Left forelimb (tissue), 1 donor: ENCODE data around the gene NHSL1.
"Not testable (repeated sequence)": the region's sequence is repeated elsewhere in the genome, so short reads cannot be mapped to it uniquely, and the experiment has no call there.

Experiments used
- DNase-seq: peaks from one replicate; pipeline ENCODE4 v3.0.0-alpha.2; 2018; ENCODE audit warnings: low spot score

NHSL1 gene

DNA sequence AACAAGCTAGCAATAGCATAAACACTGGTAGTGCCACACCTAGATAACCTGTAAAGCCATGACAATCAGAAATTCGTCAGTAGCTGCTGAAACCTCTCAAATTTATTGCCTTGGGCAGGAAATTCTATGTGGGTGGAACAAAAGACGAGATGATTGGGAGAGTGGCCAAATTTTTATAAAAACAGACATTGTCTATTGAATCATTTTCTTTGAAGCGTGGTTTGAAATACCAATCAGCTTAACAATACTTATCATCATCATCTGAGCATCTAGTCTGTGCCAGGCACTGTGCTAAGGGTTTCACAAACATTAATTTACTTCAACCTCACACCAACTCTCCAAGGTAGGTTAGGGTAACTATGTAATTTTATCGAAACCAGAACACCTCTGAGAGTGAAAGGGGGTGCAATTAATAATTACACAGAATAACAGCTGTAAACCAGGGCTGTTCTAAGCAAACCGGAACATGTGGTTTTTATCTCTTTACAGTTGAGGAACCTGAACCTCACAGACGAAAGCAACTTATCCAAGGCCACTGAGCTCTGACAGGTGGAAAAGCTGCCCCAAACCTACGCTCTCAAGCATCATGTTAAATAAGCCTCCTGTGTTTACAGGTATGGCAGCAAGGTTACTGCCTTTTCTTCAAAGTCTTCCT lies 43.4 kb downstream of the NHSL1 start:
- DNase-seq: no peak

DNA sequence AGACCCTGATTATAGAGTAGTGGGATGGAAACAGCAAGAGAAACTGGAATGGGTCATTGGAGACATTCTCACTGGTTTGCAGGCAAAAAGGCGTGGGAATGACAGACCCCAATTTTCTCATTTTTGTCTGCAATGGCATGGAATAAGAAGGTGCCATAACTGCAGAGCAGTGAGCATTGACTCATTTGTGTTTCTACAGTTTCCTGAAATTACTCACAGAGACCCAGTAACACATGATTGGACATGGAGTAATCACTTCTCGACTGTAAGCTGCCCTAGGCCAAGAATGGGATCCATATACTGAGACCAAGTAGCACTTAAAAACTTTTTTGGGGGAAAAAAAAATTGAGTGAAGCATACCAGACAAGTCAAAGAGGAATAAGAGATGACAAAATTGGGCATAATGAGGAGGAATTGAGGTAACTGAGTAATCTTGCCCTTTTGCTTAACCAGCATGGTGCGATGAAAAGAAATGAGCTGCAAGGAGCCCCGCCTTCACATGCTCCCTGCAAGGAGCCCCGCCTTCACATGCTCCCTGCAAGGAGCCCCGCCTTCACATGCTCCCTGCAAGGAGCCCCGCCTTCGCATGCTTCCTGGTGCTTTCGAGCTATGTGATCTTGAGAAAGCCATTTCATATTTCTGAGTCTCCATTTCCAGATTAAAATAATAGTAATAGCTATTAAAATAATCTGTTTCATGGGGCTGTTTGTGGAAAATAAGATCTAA lies 44.1 kb downstream of the NHSL1 start:
- no peak for DNase-seq

DNA sequence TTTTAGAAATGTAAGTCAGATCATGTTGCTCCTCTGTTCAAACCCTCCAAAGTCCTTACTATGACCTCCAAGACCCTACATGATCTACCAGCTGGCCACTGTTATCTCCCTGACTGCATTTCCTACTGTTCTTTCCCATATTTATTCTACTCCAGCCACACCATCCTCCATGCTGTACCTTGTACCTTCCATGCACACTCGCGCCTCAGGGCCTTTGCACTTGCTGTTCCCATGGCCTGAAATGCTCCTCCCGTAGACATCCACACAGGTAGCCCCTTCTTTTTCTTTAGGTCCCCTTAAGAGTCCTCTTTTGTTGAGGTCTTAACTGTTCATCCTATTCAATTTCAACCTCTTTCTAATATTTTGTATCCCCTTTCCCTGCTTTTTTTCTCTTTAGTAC lies 48.3 kb downstream of the NHSL1 start:
- DNase-seq: no peak

DNA sequence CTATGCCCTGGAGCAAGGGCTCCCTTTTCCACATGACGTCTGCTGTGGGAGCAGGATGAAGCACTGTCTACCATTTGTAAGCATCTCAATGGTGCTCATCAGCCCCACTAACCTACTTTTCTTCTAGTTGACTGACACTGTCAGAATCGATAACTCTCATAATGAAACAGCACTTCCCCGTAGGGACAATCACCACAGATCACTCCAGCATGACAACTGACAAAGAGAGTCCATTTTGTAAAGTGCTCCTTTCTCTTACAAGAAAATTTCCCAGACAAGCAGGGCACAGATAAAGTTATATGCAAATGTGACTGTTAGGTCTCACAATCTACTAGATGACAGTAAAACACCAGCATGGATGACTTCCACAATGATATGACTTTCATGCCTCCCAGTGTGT lies 48.8 kb downstream of the NHSL1 start:
- DNase-seq: no peak

DNA sequence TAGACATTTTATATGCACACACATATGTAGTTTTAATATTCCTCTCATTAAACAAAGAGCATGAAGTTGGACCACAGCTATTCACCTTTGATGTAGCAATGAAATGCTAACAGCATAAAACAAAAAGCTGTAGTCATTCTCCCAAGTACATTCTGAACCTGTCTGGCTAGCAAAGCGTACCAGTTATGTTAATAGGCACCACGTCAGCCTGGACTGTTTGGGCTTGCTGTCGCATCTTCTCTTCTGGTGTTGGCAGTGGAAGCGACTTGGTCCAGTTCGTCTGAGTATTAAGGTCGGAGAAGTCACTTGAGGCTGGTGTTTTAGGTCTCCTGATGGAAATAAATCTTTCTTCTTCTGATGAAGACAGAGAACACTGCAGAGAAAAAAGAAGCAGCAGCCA lies 52.5 kb downstream of the NHSL1 start:
- no peak for DNase-seq

DNA sequence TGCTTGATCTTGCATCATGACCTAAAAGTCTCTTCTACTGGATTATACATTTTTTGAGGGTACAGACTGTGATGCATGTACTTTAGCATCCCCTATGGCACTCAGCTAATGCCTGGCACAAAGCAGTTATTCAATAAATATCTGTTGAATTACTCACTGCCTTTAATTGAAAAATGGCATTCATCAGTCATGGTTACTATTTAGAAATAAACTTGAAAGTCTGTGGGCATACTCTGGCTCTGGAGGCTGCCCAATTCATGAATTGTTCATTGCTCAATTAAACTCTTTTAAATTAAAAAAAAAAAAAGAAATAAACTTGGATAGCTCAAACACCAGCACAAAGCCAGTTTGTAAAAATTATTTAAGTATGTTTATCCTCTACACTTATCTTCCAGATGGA lies 55.3 kb downstream of the NHSL1 start:
- DNase-seq: no peak

DNA sequence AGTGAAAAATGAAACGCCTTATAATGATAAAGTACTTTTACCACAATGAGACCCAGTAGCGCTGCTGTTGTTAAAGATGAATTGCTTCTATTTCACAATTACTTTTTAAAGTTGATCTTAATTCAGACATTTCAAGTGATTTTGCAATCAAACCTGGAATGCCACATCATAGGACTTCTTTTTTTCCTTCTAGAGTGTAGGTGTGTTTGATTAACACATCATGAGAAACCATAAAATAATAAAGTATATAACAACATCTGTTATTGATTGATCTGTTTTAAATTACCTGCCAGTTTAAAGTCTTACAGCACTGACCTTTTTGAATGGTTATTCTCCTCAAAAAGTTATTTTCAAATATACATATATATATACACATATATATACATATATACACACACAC lies 56.6 kb downstream of the NHSL1 start:
- no peak for DNase-seq

DNA sequence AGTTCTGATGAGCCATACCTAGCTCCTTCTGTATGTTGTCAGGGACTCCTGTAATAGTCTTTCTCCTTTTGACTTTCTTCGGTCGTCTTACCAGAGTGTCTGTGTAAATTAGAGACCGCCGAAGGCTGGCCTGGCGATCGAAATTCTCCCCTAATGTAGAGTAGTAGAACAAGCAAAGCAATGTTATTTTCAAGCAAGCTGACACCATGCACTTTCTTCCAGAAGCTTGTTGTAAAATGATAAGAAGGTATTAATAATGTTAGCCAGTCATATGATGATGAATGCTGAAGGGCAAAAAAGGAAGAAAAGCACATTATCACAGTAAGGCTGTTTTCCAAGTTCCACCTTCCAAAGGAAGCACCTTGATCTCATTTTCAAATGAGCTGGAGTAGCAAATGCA lies 57.3 kb downstream of the NHSL1 start:
- DNase-seq: no peak

DNA sequence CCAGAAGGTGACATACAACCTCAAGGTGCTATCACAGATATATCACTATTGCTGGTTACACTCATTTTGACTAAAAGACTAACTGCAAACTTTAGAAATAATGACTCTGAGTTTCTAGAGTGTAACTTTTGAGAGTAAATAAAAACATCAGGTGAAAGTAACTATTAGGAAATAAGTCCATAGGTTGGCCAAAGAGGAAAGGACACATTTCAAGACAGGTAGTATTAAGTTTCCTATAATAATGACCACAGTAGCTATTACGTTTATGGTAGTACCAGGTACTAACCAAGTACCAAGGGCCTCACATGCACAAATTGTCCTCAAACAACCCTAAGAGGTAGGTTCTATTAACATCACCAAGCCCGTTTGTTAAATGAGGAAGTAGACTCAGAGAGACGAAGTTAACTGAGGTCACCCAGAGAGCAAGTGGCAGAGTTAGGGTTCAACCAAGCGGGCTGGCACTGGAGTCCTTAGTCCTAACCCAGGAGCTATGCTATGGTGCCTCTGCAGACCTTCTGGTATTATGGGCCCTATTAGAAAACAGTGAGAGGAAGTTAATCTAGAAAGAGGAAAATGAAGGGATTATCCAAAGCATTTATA lies 58.4 kb downstream of the NHSL1 start:
- no peak for DNase-seq

DNA sequence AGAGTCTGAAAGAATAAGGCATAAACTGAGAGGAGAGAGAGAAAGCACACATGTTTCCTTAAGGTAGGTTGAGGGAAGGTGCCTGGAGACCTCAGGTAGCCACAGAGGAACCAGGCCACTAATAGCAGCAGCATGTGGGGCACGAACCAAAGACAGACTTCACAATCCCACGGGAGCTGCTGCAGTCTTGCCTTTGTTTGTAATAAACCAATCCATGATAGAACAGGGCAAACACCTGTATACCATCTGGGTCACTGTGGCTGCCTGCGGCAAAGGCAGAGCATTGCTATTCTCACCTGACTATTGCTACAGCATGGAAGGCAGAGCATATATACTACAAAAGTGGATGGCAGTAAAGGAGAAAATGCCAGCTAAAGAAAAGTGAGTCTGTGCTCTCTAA lies 59.0 kb downstream of the NHSL1 start:
- DNase-seq: no peak

DNA sequence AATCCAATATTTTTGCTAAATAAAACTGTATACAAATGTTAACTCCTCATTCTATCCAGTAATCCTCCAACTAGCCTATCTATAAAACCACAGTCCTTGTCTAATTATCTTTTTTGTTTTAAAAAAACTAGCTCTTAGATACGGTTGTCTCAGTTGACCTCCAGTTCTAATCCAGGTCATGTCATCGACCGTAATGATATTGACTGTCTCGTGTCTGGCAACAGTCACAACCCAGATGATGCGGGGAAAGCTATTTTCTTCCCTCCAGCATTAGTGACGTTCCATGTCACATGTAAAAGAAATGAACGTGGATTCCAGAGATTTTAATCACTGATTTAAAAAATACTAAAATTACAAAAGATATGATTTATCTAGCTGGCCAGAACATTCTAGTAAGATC lies 59.7 kb downstream of the NHSL1 start:
- no peak for DNase-seq

DNA sequence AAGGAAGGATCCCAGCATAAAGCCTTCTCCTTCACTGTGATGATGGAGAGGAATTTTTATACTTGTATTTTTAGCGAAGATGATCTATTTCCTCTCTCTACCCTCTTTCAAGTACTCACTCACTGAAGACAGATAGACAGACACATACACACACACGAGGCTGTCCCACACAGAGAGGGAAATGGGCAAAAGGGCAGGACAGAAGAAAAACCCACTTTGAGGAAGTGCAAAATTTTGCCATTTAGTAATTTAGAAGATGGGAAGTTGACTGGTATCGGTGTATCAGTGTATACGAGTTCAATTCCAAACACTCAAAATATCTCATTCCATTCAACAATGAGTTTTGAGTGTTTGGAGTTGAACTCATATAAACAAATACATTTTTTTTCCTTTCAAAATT lies 64.4 kb downstream of the NHSL1 start:
- no peak for DNase-seq

DNA sequence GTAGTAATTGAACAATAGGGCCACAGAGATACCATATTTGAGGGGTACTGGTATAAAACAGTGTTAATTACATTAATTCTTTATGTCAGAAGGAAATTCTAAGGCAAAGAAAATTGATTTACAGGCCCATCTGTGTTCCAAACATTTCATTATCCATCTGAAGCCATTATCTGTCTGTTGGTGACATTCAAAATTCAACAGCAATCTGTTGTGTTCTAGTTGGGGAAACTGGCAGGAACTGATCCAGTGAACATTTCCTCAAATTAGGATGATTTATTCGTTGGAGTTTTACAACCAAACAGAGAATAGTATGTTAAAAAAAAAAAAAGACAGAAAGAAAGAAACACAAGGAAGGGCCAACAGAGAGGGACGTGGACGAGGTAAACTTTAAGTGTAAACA lies 65.2 kb downstream of the NHSL1 start:
- no peak for DNase-seq

DNA sequence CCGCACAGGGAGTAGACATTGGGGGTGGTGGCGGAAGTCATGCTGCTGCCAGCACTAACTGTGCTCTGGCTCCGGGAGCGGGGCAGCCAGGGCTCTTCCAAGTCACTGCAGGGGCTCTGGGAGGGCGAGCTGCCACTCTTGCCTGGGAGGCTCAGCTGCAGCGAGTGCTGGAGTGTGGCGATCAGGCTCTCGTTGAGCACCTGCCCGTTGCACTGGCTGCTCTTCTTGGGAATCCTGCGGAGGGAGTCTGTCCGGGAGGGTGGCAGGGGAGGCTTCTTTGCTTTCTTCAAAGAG lies 67.3 kb downstream of the NHSL1 start:
- no peak for DNase-seq

DNA sequence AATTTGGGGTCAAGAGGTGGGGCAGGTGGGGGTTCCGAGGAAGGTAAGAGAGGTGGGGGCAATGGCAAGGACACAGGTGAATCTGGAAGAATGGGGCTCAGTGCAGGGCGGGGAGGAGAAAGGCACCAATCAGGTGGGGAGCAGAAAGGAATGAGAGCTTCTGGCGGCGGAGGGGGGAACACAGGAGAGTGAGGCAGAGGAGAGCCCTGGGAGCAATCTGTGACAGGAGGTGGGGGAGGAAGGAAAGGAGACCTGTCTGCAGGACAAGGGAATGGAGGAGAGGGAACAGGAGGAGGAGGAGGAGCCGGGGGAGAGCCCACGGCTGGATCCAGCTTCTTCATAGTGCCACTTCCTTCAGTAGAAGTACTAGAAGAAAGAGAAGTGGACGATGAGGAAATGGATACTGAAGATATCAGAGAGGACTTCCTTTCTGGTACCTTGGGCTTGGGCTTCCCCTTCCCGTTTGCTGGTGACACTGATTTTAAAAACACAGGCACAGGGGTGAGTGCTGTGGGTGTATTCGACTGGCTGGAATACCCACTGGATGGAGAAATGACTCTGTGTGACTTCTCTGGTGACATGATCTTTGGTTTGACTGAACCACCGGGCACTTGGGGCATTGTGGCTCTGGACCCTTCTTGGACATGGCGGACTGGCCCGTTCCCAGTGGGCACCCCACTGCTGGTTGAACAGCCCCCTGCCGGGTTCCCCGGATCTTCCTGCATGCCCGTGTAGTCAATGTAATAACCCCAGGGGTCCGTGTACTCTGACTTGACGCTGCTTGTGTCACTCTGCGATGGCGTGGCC lies 67.8 kb downstream of the NHSL1 start:
- no peak for DNase-seq

DNA sequence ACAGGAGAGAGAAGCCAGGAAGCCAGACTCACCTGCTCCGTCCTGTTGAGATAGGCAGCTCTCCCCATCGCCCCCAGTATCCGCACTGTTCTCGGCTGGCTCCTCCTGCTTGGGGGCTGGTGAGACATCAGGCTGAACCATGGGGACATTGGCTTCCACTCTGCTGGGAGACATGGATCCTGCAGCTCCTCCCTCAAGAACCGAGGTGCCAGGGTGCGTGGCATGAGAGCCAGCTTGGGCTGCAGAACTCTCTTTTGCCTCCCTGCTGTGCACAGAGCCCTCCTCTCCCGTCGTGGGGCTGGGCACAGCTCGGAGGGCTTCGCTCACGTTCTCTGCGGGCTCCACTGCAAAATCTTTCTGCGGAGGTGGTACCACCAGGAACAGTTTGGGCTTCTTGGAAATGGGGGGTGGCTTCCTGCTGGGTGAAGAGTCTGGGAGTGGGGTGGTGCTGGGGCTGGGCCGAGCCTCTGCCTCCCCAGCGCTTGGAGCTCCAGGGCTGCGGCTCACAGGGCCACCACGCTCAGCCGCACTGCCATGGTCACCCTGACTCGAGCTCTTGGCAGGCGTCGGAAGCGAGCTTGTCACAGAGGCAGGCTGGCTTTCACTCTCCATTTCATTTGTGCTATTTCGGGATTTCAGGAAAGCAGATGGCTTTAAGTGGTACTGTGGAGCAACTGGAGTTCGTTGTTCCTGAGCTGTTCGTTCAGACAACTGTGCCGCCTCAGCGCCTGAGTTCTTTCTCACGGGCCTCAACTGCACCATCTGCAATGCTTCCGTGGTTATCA lies 68.7 kb downstream of the NHSL1 start:
- no peak for DNase-seq

DNA sequence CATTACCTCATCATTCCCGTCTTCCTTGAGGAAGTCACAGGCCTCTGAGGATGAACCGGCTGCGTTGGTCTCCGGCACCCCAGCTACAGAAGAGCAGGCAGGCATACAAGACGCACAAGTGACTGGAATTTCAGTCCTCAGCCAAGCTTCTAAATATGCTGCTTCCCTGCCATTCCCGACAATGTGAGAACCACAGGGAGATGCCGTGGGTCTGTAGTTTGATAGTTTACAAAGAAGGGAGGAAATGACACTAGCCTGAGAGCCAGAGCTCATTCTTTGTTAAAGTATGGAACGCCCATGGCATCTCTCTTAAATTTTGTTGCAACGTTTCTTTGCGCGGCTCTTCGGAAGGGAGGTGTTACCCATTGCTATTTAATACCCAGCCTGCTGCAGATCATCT lies 69.5 kb downstream of the NHSL1 start:
- DNase-seq: no peak

DNA sequence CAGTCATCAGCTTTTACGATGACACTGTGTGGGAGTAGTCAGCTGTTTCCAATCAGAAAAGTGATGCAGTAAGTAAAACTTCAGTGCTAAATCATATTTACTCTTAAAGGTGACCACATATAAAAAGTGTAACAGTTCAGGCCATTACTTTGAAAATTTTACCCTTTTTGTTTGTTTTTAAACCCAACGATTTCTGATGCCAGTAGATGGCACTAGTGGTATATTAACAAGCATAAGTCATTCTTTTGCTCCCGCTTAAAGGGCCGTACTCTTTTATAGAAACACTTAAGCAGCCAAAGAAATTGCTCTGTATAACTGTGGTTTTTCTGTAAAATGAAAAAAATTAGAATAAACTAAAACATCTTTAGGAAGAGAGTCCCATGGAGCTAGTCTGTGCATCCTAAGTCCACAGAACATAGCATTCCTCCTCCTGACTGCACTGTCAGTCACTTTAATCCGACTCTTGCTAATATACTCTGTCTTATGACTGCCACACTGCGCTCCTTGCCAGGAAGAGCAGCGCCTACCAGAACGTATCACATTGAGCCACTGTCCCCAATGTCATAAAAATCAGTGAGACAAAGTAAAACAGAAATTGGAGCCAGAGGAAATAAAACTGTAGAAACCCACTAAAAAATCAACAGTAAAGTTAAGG lies 70.2 kb downstream of the NHSL1 start:
- no peak for DNase-seq

DNA sequence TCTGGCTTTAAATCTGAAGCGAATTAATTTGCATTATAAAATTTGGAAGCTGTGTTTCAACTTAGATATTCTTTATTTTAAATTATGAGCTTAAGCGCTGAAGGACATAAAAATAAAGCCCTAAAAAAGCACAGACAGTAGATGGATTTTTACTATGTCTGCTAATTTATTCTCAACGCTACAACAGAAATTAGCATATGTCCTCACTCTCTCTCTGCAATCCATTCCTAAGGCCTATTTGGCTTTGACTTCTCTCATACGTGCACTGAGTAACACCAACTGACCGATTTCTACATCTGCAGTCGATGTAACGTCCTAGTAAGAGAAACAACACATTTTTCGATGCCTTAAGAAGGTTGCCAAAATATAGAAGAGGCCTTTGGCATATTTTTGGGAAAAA lies 71.6 kb downstream of the NHSL1 start:
- DNase-seq: no peak

DNA sequence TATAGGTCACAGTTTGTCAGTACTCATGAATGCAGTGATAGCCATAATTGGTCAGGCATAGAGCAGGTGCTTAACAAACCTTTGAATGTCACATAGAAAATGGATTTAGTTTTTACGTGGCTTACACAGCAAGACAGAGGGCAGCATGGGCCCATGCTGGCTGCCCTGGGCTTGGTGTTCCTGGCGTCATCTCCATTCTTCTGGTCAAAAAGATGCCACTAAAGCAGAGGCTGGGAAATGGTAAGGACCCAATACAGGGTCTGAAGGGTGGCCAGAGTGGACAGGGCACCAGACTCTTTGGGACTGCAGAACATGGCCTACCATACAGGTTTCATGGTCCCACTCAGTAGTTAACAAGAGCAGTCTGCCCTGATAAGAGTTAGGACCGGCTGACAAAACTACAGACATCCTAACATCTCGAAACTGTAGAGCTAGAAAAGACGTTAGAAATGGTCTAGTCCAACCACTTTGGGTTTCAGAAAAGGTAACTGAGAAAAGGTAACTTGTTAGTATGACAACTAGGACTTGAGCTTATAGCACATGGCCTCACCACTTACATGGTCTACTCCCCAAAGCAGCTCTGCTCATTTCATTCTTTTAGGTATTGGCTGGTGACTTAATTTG lies 72.7 kb downstream of the NHSL1 start:
- DNase-seq: no peak

DNA sequence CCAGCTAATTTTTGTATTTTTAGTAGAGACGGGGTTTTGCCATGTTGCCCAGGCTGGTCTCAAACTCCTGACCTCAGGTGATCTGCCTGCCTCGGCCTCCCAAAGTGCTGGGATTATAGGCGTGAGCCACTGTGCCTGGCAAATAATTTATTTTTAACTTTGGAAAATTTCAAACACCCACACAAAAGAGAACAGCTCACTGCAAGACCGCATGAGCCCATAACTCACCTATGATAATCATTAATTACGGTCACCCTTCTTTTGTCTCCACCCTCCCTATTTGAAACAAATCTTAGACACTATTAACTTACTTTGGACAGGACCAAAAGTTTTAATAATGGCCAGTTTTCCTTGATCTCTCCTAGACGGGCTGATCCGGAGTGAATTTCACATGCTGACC lies 74.0 kb downstream of the NHSL1 start:
- DNase-seq: not testable (repeated sequence)
